ENCODE measurements around the gene TIGAR. TPM values are rescaled to one million over a fixed set of nuclear protein-coding genes. Genes with fewer than 3 reads are reported as not detected.

The TIGAR gene, protein sequence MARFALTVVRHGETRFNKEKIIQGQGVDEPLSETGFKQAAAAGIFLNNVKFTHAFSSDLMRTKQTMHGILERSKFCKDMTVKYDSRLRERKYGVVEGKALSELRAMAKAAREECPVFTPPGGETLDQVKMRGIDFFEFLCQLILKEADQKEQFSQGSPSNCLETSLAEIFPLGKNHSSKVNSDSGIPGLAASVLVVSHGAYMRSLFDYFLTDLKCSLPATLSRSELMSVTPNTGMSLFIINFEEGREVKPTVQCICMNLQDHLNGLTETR
- total RNA-seq, result 9.0 and 11.6 TPM in 2 replicates

DNA sequence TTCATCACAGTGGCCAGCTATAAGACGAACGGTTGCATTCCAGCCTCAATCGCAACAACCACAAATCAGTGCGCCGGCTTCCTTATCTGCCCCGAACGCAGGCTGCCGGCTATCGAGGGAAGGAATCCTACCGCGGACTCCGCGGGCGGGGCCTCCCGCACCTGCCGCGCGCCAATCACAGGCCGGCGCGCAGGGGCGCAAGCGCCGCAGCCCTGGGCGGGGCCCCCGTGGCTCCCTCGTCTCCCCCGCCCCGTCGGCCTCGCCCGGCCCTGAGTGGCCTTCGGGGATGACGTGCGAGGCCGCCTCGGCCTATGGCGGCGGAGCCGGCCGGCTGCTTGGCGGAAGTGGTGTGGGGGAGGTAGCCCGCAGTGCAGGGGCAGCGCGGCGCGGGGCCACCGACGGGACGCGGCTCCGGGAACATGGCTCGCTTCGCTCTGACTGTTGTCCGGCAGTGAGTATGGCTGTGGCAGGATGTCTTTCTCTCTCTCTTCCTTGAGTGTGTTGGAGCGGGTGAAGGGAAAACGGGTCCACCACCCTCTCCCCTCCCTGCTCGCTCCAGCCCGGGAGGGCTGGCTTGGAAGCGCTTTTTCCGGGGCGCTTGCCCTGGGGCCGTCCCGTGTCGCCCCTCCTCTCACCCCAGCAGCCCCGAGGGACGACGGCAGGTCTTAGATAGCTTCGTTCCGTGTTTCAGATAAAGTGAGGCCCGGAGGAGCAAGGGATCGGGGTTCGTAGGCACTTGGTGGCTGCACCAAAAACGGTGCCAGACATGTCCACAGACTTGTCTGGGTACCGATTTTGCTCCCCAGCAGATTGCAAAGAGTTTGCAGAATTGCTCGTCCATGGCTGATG, at the start of gene TIGAR:
TSS of gene TIGAR (plus strand) at position 361 of the 849 bp plus-strand sequence. CDS start at position 420, 59 bp downstream.

GRCh38 chr12:4273652-4274395, 47.2 kb upstream of the TIGAR start, which contains the start of gene CCND2:
CCND2 (plus strand) TSS chr12:4273762; CDS start chr12:4274041, 279 bp downstream.

GRCh38 chr12:4379405-4379804, 58.4 kb downstream of the TIGAR start, which contains the start of gene FGF23:
FGF23 (minus strand) TSS chr12:4379712; CDS start chr12:4379582, 130 bp downstream.

Other genes starting within 250 kb of the TIGAR start
- 158 and 234 TPM in 2 replicates for gene CCND2, start 47.5 kb upstream of the TIGAR start, total RNA-seq
- not detected in 2 replicates for gene FGF23, start 58.5 kb downstream of the TIGAR start, total RNA-seq
- not detected in 2 replicates for gene FGF6, start 124.6 kb downstream of the TIGAR start, total RNA-seq
- gene RAD51AP1, start 217.7 kb downstream of the TIGAR start, total RNA-seq, result 1.7 and 5.3 TPM in 2 replicates
- gene DYRK4, start 241.0 kb downstream of the TIGAR start, total RNA-seq, result 24.9 and 37.1 TPM in 2 replicates

Data from tracheal epithelial cell (primary cell).